Activated naive CD4-positive, alpha-beta T cell treated with anti-CD3 and anti-CD28 coated beads, Interleukin-2, amount 50 U/mL, for 72 hours (primary cell): ENCODE data around the gene DHX9. TPM values are rescaled to one million over a fixed set of nuclear protein-coding genes. Genes with fewer than 3 reads are reported as not detected.
A peak's percentile ranks its signal among the peaks of the same experiment; 100 is the strongest.

ENCODE experiments used
- ATAC-seq, 2 donors: fragments of 150-1000 bp; cut with Tn5 transposase; 2 replicates each; pipeline ENCODE4 v1.10.0; 2021; ENCODE audit warnings: mild to moderate bottlenecking in 2 of 2, moderate library complexity in 2 of 2
- DNase-seq, 2 donors: peaks; one replicate each; pipeline ENCODE4 v3.0.0; 2021 to 2022; ENCODE audit warnings: low spot score in 2 of 2
- H3K27ac Mint-ChIP-seq, 2 donors: one replicate each; pipeline ENCODE4 v1.8.0; 2022; ENCODE audit warnings: mild to moderate bottlenecking in 2 of 2, mixed read lengths in 2 of 2
- H3K36me3 Mint-ChIP-seq, 2 donors: one replicate each; pipeline ENCODE4 v1.8.0; 2022; ENCODE audit warnings: mixed read lengths in 2 of 2
- H3K9me3 Mint-ChIP-seq, 2 donors: one replicate each; pipeline ENCODE4 v1.8.0; 2022; ENCODE audit warnings: mixed read lengths in 2 of 2
- total RNA-seq, 2 donors: library from RNA; stranded (reverse); gene quantifications; one replicate each; pipeline ENCODE4 v1.2.3, GENCODE V29; 2022

Gene DHX9
- total RNA-seq, result 100 to 1,000 TPM; 162 to 212 TPM

- Mint-ChIP-seq H3K27ac (peak within 1 kb of the TSS; percentile 88 to 99), H3K36me3 (peaks cover 21 to 41% of the 10 kb centered on the region in 2 donors), H3K9me3 (no peaks in the 10 kb centered on the region)
- peak; percentile 86 to 89 for ATAC-seq
- DNase-seq, result peak; percentile 96 to 99
Measured at GRCh38 chr1:182839209-182840066, at the start of gene DHX9. Gene DHX9, plus strand, starts transcription at chr1:182839347. Its CDS starts 3,220 bp downstream, at chr1:182842567.

GRCh38 chr1:182791281-182792179 is 47.6 kb upstream of the DHX9 start:
- no peak for ATAC-seq
- Mint-ChIP-seq H3K27ac (no peak overlapping the region), H3K9me3 (no peaks in the 10 kb centered on the region), H3K36me3 (peaks cover 6% of the 10 kb centered on the region in 2 donors)
- DNase-seq, result no peak

- Mint-ChIP-seq H3K9me3 (no peaks in the 10 kb centered on the region), H3K27ac (no peak overlapping the region), H3K36me3 (peaks cover 3 to 6% of the 10 kb centered on the region in 2 donors)
- ATAC-seq (no peak), DNase-seq (no peak)
Measured at GRCh38 chr1:182794091-182794490, 45.1 kb upstream of the DHX9 start.

GRCh38 chr1:182794676-182795201 is 44.4 kb upstream of the DHX9 start:
- no peak for DNase-seq
- H3K27ac Mint-ChIP-seq, result no peak overlapping the region
- ATAC-seq, result no peak
- H3K36me3 Mint-ChIP-seq, result peaks cover 0 to 6% of the 10 kb centered on the region in 2 donors
- no peaks in the 10 kb centered on the region for H3K9me3 Mint-ChIP-seq

- DNase-seq (no peak), ATAC-seq (no peak)
- no peak overlapping the region for H3K27ac Mint-ChIP-seq
- peaks cover 0 to 6% of the 10 kb centered on the region in 2 donors for H3K36me3 Mint-ChIP-seq
- no peaks in the 10 kb centered on the region for H3K9me3 Mint-ChIP-seq
Measured at GRCh38 chr1:182795563-182796228, 43.5 kb upstream of the DHX9 start.

- no peaks in the 10 kb centered on the region for H3K36me3 Mint-ChIP-seq
- no peaks in the 10 kb centered on the region for H3K9me3 Mint-ChIP-seq
- H3K27ac Mint-ChIP-seq, result no peak overlapping the region
- ATAC-seq (no peak), DNase-seq (no peak)
Measured at GRCh38 chr1:182802006-182802803, 36.9 kb upstream of the DHX9 start.

GRCh38 chr1:182803846-182804245 is 35.3 kb upstream of the DHX9 start:
- no peak for ATAC-seq
- H3K36me3 Mint-ChIP-seq, result no peaks in the 10 kb centered on the region
- DNase-seq, result no peak
- H3K27ac Mint-ChIP-seq, result no peak overlapping the region
- no peaks in the 10 kb centered on the region for H3K9me3 Mint-ChIP-seq

- ATAC-seq (no peak), DNase-seq (no peak)
- Mint-ChIP-seq H3K36me3 (no peaks in the 10 kb centered on the region), H3K9me3 (no peaks in the 10 kb centered on the region), H3K27ac (no peak overlapping the region)
Measured at GRCh38 chr1:182806015-182806678, 33.0 kb upstream of the DHX9 start.

- Mint-ChIP-seq H3K27ac (no peak overlapping the region), H3K36me3 (no peaks in the 10 kb centered on the region), H3K9me3 (no peaks in the 10 kb centered on the region)
- ATAC-seq (no peak), DNase-seq (no peak)
Measured at GRCh38 chr1:182807907-182808306, 31.2 kb upstream of the DHX9 start.

- ATAC-seq (no peak), DNase-seq (no peak)
- Mint-ChIP-seq H3K9me3 (no peaks in the 10 kb centered on the region), H3K27ac (no peak overlapping the region), H3K36me3 (no peaks in the 10 kb centered on the region)
Measured at GRCh38 chr1:182809414-182809957, 29.7 kb upstream of the DHX9 start.

GRCh38 chr1:182811975-182812722 is 27.0 kb upstream of the DHX9 start:
- H3K9me3 Mint-ChIP-seq, result no peaks in the 10 kb centered on the region
- no peak for ATAC-seq
- H3K36me3 Mint-ChIP-seq, result no peaks in the 10 kb centered on the region
- H3K27ac Mint-ChIP-seq, result no peak overlapping the region
- no peak for DNase-seq

- Mint-ChIP-seq H3K9me3 (no peaks in the 10 kb centered on the region), H3K36me3 (no peaks in the 10 kb centered on the region), H3K27ac (peak overlapping the region in 1 of 2 donors; percentile 8)
- DNase-seq (no peak), ATAC-seq (no peak)
Measured at GRCh38 chr1:182816863-182817262, 22.3 kb upstream of the DHX9 start.

GRCh38 chr1:182817802-182818201 is 21.3 kb upstream of the DHX9 start:
- no peaks in the 10 kb centered on the region for H3K9me3 Mint-ChIP-seq
- H3K27ac Mint-ChIP-seq, result no peak overlapping the region
- H3K36me3 Mint-ChIP-seq, result peaks cover 0 to 8% of the 10 kb centered on the region in 2 donors
- no peak for ATAC-seq
- DNase-seq, result no peak

GRCh38 chr1:182823220-182823619 is 15.9 kb upstream of the DHX9 start:
- H3K36me3 Mint-ChIP-seq, result peaks cover 0 to 9% of the 10 kb centered on the region in 2 donors
- DNase-seq, result no peak
- H3K27ac Mint-ChIP-seq, result no peak overlapping the region
- no peaks in the 10 kb centered on the region for H3K9me3 Mint-ChIP-seq
- no peak for ATAC-seq

- ATAC-seq, result no peak
- Mint-ChIP-seq H3K9me3 (no peaks in the 10 kb centered on the region), H3K27ac (no peak overlapping the region), H3K36me3 (peaks cover 0 to 9% of the 10 kb centered on the region in 2 donors)
- DNase-seq, result no peak
Measured at GRCh38 chr1:182826892-182827291, 12.3 kb upstream of the DHX9 start.
